Thyroid gland (tissue), 4 donors: Measurements from ENCODE around the gene GRIK4. TPM values are rescaled to one million over a fixed set of nuclear protein-coding genes. Genes with fewer than 3 reads are reported as not detected.

ENCODE experiments used
- DNase-seq, 2 donors: peaks; one replicate each; pipeline ENCODE4 v3.0.0-alpha.2; 2019
- H3K27ac ChIP-seq, 3 donors: fragments of 200-600 bp; sonication (generic); 1 replicate in 2 of 3; 2 replicates in 1 of 3; pipeline ENCODE4 v1.5.1; 2016 to 2019; ENCODE audit warnings: mild to moderate bottlenecking in 1 of 3, moderate library complexity in 1 of 3
- H3K27me3 ChIP-seq: fragments of 200-600 bp; sonication (generic); one replicate; pipeline ENCODE4 v1.5.1; 2019
- H3K36me3 ChIP-seq, 2 donors: fragments of 200-600 bp; sonication (generic); one replicate each; pipeline ENCODE4 v1.5.1; 2016 to 2019
- H3K4me1 ChIP-seq, 2 donors: fragments of 200-600 bp; sonication (generic); one replicate each; pipeline ENCODE4 v1.5.1; 2017 to 2019
- H3K4me3 ChIP-seq, 3 donors: fragments of 200-600 bp; sonication (generic); replicated peaks in 1 of 3; 1 replicate in 2 of 3; 2 replicates in 1 of 3; pipeline ENCODE4 v1.5.1; 2016; ENCODE audit warnings: mild to moderate bottlenecking in 1 of 3
- H3K9me3 ChIP-seq: fragments of 200-600 bp; sonication (generic); one replicate; pipeline ENCODE4 v1.5.1; 2017
- CTCF ChIP-seq, 6 experiments: fragments of 200-600 bp in 3 of 6; fragments of 450-650 bp in 3 of 6; sonication (generic) in 3 of 6; IDR thresholded peaks; one replicate each; pipeline ENCODE4 v1.5.1; 2016 to 2019; ENCODE audit warnings: antibody characterized with exemption in 6 of 6, mild to moderate bottlenecking in 2 of 6, inconsistent platforms in 1 of 6, moderate library complexity in 1 of 6
- POLR2A ChIP-seq, 2 donors: fragments of 450-650 bp; IDR thresholded peaks; one replicate each; pipeline ENCODE4 v1.6.1; 2017; ENCODE audit warnings: antibody characterized with exemption in 2 of 2, mild to moderate bottlenecking in 2 of 2, moderate library complexity in 1 of 2
- WGBS, 2 donors: methylation state at CpG; one replicate each; pipeline ENCODE4 v1.1.5; 2017; 5-methylcytosine and 5-hydroxymethylcytosine counted together
- intact Hi-C: fragments of 100-400 bp; cut with DNase I; formaldehyde crosslinking; loops from one replicate; pipeline ENCODE4 v1.15.1; 2023
- total RNA-seq, 4 donors: library from RNA; depleted of rRNA; stranded (reverse); fragments of >200 nt; gene quantifications; one replicate each; pipeline ENCODE4 v1.2.3, GENCODE V29; 2016

GRIK4 gene
- total RNA-seq, 4 donors from 2014 or later, result 0.54 to 3.7 (median 0.99) TPM

GRCh38 chr11:120562806-120563425 lies 51.4 kb downstream of the GRIK4 start:
- TF ChIP-seq CTCF (IDR thresholded peaks at IDR 0.05) (no peak), POLR2A (IDR thresholded peaks at IDR 0.05) (no peak)
- no peaks in the 10 kb centered on the region for H3K27me3 ChIP-seq
- peak in 1 of 2 donors; percentile 13 for DNase-seq
- H3K4me1 ChIP-seq, result peaks cover 18 to 26% of the 10 kb centered on the region in 2 donors
- no peaks in the 10 kb centered on the region for H3K36me3 ChIP-seq
- no peaks in the 10 kb centered on the region for H3K9me3 ChIP-seq
- 55 to 75% methylated on average over 8 to 9 of the region's 9 CpGs for WGBS, 2 donors
- intact Hi-C loops, result no loop called here
- peak overlapping the region in 2 of 3 donors; percentile 85 for H3K27ac ChIP-seq
- H3K4me3 ChIP-seq, result no peak overlapping the region

GRCh38 chr11:120563703-120564572 lies 52.4 kb downstream of the GRIK4 start:
- Histone ChIP-seq H3K9me3 (no peaks in the 10 kb centered on the region), H3K27ac (peak overlapping the region; percentile 64 to 85 (median 85)), H3K4me3 (peak overlapping the region; percentile 8 to 40 (median 27)), H3K36me3 (no peaks in the 10 kb centered on the region), H3K27me3 (no peaks in the 10 kb centered on the region), H3K4me1 (peaks cover 15 to 24% of the 10 kb centered on the region in 2 donors)
- WGBS, 2 donors, result 19 to 20% methylated on average over 36 to 48 of the region's 53 CpGs
- DNase-seq, result peak; percentile 91 to 93
- TF ChIP-seq POLR2A (IDR thresholded peaks at IDR 0.05), result peak in 1 of 2 donors; percentile 65
- TF ChIP-seq CTCF (IDR thresholded peaks at IDR 0.05), result no peak
- intact Hi-C loops, result no loop called here

DNA sequence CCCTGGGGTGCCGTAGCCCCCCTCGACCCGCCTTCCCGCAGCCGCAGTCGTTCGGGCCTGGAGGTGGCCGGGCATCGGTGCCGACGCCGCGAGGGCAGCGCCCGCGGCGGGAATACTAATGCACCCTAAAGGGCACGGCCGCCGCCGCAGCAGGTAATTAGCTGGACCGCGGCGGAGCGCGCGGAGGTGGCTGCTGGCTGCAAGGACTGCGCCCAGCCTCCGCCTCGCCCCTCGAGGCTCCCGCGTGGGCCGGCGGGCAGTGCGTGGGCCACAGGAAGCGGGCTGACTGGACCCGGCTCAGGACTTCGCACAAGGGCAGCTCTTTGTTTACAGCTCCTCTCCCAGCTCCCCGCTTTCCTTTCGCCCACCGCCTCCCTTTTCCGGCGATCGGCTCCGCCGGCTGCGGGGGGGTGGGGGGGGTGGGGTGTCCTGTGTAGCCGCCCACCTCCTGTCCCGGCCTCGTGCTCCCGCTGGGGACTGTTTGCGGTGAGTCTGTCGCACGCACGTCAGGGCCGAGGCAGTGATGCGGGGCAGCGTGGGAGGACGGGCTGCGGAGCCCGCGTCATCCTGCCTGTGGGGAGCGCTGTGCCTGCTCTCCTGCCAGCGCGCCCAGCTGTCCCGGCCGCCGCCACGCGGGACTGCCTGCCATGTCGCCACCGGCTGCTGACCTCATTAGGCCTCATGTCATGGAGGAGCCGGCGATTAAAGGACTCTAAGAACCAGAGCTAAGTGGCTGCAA lies 53.2 kb downstream of the GRIK4 start:
- Histone ChIP-seq H3K36me3 (no peaks in the 10 kb centered on the region), H3K4me1 (peaks cover 13 to 22% of the 10 kb centered on the region in 2 donors), H3K27ac (peak overlapping the region; percentile 64 to 85 (median 85)), H3K27me3 (no peaks in the 10 kb centered on the region), H3K9me3 (no peaks in the 10 kb centered on the region), H3K4me3 (peak overlapping the region; percentile 8 to 40 (median 27))
- WGBS, 2 donors, result 1 to 7% methylated on average over 19 to 27 of the region's 75 CpGs
- intact Hi-C loops, result no loop called here
- DNase-seq, result peak; percentile 66 to 69
- TF ChIP-seq POLR2A (IDR thresholded peaks at IDR 0.05) (peak in 1 of 2 donors; percentile 36), CTCF (IDR thresholded peaks at IDR 0.05) (peak in 1 of 6 experiments; percentile 22)

DNA sequence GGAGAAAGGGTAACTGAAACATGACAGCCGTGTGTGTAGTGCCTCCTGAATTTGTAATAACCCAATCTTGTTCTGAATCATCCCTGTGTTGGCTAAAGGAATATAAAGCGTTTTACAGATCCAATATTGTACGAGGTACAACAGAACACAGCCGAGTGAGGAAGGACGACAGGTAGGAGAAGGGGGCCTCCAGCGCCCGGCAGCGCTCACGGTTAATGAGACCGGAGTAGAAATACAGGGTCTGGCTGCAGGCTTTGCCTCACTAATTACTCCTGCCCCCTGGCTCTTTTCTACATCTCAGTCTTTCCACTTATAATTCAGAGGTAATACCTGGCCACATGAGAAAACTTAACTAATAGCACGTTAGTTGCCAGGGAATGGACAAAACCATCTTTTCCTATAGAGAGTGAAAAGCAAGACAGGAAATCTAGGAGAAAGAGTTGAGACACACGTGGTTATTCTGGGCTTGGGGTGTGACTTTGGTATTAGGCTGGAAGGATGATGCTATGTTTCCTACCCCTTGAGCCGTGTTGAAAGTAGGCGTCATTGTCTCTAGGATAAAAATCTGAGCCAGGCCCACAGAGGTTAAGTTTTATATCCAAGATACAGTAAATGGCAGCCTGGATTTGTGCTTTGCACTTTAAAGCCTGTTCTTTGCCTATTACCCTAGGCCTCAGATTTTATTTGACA lies 54.1 kb downstream of the GRIK4 start:
- no peak for DNase-seq
- WGBS, 2 donors, result 94% methylated on average over 14 of the region's 14 CpGs
- Histone ChIP-seq H3K4me3 (no peak overlapping the region), H3K36me3 (no peaks in the 10 kb centered on the region), H3K27me3 (no peaks in the 10 kb centered on the region), H3K9me3 (no peaks in the 10 kb centered on the region), H3K4me1 (peaks cover 13 to 22% of the 10 kb centered on the region in 2 donors), H3K27ac (peak overlapping the region in 2 of 3 donors; percentile 85)
- TF ChIP-seq CTCF (IDR thresholded peaks at IDR 0.05) (no peak), POLR2A (IDR thresholded peaks at IDR 0.05) (no peak)
- intact Hi-C loops, result no loop called here
